ENCODE measurements around the gene ARL15. TPM values are rescaled to one million over a fixed set of nuclear protein-coding genes. Genes with fewer than 3 reads are reported as not detected.

The ARL15 gene
- total RNA-seq, 4 donors from 2014 or later: 16.6 to 48.8 (median 32.3) TPM

DNA sequence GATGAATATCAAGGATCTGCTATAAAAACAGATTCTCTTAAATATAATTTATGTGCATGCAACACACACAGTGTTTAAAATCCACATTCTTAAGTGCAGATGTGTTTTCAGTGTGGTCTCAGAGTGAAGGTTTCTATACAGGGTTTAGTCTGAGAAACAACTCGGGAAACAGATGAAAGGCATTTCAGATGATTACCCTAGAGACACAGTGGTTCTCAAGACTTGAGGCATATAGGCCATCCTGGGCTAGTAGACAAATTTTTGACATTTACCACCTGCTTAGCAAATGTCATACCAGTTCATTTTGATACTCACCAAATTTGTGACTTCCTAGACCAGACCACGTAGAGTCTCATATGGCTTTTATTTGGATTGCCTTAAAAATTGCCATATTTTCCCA lies 216.5 kb downstream of the ARL15 start:
- 92 to 94% methylated on average over 2 of the region's 2 CpGs for WGBS, 2 donors

DNA sequence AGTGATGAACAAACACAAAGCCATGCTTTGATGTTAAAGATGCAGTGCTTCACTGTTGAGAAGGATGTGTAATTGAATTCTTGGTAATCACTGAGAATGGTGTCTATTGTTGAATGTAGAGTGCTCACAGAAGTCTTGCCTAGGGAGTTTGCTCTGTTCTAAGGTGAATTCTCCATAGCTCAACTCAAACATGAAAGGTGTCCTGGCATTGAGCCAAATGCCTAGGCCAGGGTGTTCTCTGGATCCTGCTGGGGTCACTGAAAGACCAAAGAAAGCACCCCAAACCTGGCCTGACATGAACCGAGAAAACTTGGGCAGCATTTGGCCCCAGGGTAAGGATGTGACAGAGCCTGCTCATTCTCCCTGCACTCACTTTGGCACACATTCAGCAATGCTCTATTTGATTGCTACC lies 217.3 kb downstream of the ARL15 start:
- intact Hi-C loops (cut with DNase I; ENCODE audit: low total_unique reads): no loop called here
- no peak for TF ChIP-seq POLR2A (IDR thresholded peaks at IDR 0.05)
- TF ChIP-seq, protein P1, sequence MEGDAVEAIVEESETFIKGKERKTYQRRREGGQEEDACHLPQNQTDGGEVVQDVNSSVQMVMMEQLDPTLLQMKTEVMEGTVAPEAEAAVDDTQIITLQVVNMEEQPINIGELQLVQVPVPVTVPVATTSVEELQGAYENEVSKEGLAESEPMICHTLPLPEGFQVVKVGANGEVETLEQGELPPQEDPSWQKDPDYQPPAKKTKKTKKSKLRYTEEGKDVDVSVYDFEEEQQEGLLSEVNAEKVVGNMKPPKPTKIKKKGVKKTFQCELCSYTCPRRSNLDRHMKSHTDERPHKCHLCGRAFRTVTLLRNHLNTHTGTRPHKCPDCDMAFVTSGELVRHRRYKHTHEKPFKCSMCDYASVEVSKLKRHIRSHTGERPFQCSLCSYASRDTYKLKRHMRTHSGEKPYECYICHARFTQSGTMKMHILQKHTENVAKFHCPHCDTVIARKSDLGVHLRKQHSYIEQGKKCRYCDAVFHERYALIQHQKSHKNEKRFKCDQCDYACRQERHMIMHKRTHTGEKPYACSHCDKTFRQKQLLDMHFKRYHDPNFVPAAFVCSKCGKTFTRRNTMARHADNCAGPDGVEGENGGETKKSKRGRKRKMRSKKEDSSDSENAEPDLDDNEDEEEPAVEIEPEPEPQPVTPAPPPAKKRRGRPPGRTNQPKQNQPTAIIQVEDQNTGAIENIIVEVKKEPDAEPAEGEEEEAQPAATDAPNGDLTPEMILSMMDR (IDR thresholded peaks at IDR 0.05): no peak
- no peak overlapping the region for H3K4me3 ChIP-seq (ENCODE audit: low read depth, poor library complexity, severe bottlenecking)
- DNase-seq (ENCODE audit: low spot score in 2 of 2): no peak
- WGBS, 2 donors: 30 to 76% methylated on average over 1 of the region's 1 CpG

More for the DNA sequence above, 216.5 kb downstream of the ARL15 start:
- TF ChIP-seq, protein P1 (IDR thresholded peaks at IDR 0.05): no peak
- no peak for TF ChIP-seq POLR2A (IDR thresholded peaks at IDR 0.05)
- DNase-seq (ENCODE audit: low spot score in 2 of 2): no peak
- H3K4me3 ChIP-seq (ENCODE audit: low read depth, poor library complexity, severe bottlenecking): no peak overlapping the region
- intact Hi-C loops (cut with DNase I; ENCODE audit: low total_unique reads): no loop called here

DNA sequence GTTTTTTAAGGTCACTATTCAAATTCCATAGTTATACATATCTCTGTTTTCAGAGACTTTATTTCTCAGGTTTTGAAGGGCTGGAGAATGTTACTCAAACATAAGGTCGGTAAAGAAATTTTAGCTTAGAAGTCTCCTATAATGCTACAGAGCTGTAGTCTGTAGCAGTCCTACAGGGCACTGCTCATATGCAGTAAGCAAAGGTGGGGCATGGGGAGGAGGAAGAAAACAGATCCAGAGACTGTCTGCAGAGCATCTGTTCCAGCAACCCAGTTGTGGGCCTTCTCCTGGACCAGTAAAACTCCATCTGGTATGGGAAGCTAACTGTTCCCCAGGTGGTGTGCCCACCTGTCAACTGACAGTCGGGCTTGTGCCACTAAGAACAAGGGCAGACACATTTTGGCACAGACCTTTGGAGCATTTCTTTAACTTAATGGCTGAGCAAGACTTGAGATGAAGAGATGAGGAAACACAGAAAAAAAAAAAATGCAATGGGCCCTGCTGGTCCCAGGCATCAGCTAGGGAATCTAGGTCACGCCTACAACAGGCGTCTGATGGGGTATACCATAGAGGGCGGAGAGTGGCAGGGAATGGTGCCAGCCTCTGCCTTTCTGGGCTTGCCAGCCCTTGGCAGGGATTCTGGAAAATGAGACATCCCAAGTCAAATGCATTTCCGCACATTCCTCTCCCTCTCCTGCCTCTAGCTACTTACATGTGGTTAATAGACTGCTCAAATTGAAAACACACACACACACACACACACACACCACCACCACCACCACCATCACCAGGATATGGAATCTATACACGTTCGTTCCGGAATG lies 218.9 kb downstream of the ARL15 start:
- TF ChIP-seq, protein P1 (IDR thresholded peaks at IDR 0.05): no peak
- TF ChIP-seq POLR2A (IDR thresholded peaks at IDR 0.05): no peak
- peak in 1 of 2 donors; percentile 25 for DNase-seq (ENCODE audit: low spot score in 2 of 2)
- H3K4me3 ChIP-seq (ENCODE audit: low read depth, poor library complexity, severe bottlenecking): no peak overlapping the region
- 50 to 52% methylated on average over 9 of the region's 9 CpGs for WGBS, 2 donors
- intact Hi-C loops (cut with DNase I; ENCODE audit: low total_unique reads): no loop called here

DNA sequence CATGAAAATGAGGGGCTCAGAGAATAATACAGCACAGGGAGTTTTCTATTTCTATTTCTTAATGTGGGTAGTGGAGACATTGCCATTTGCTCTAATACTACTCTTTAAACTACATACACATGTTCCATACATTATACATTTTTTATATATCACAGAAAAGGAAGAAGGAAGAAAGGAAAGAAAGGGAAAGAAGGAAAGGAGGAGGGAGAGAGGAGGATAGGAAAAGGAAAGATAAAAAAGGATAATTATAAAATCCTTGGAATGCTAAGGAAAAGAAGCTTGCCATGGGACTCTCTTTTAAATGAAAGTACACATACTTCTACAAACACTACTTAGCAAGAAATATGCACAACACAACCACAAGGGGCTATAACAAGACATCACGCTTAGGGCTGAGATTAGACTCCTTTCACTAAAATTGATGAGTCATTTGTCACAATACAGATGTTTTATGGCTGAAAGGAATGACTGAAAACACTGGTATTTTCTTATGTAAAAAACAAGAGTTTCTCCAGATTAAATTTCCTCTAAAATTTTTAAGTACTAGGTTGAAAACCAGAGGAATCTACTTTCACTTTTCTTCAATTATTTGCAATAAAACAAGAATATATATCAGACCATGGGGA lies 219.8 kb downstream of the ARL15 start:
- no peak for TF ChIP-seq POLR2A (IDR thresholded peaks at IDR 0.05)
- TF ChIP-seq, protein P1 (IDR thresholded peaks at IDR 0.05): no peak
- intact Hi-C loops (cut with DNase I; ENCODE audit: low total_unique reads): no loop called here
- no peak for DNase-seq (ENCODE audit: low spot score in 2 of 2)
- 43 to 53% methylated on average over 1 of the region's 1 CpG for WGBS, 2 donors
- H3K4me3 ChIP-seq (ENCODE audit: low read depth, poor library complexity, severe bottlenecking): no peak overlapping the region

DNA sequence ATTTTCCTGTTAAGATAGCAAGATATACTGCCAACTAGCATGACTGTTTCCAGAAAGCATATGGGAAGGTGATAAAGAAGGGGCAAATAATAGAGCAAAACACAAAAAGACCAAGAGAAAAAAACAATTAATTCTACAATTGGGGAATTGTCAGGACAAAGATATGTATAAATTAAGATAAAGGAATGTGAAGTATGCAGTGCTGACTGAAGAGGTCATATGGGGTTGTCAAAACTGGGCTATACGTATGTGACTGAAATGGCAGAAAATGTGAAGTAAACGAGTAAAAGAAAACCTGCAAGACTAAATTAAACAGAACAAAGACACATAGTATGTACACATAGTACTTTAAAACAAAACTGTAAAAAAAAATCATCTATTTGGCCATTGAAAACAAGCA lies 222.3 kb downstream of the ARL15 start:
- intact Hi-C loops (cut with DNase I; ENCODE audit: low total_unique reads): no loop called here
- WGBS, 2 donors: 87 to 89% methylated on average over 2 of the region's 2 CpGs
- no peak for TF ChIP-seq POLR2A (IDR thresholded peaks at IDR 0.05)
- TF ChIP-seq, protein P1 (IDR thresholded peaks at IDR 0.05): no peak
- H3K4me3 ChIP-seq (ENCODE audit: low read depth, poor library complexity, severe bottlenecking): no peak overlapping the region
- DNase-seq (ENCODE audit: low spot score in 2 of 2): no peak
